Adrenal gland (tissue), 5 donors: ENCODE measurements around the gene WDR31.

ENCODE experiments used
- CTCF ChIP-seq, 6 experiments: fragments of 450-650 bp in 4 of 6; fragments of 200-600 bp in 2 of 6; sonication (generic) in 1 of 6; IDR thresholded peaks; 1 replicate in 5 of 6; 2 replicates in 1 of 6; pipeline versions ENCODE4 v1.5.1 to v1.8.0; 2016 to 2021; ENCODE audit warnings: antibody characterized with exemption in 6 of 6, mild to moderate bottlenecking in 2 of 6, moderate library complexity in 1 of 6
- POLR2A ChIP-seq, 2 donors: fragments of 450-650 bp; IDR thresholded peaks; one replicate each; pipeline ENCODE4 v1.6.1; 2017; ENCODE audit warnings: antibody characterized with exemption in 2 of 2, mild to moderate bottlenecking in 2 of 2, moderate library complexity in 1 of 2
- donor health status: DM: no; HTN: no; CAD: no.

DNA sequence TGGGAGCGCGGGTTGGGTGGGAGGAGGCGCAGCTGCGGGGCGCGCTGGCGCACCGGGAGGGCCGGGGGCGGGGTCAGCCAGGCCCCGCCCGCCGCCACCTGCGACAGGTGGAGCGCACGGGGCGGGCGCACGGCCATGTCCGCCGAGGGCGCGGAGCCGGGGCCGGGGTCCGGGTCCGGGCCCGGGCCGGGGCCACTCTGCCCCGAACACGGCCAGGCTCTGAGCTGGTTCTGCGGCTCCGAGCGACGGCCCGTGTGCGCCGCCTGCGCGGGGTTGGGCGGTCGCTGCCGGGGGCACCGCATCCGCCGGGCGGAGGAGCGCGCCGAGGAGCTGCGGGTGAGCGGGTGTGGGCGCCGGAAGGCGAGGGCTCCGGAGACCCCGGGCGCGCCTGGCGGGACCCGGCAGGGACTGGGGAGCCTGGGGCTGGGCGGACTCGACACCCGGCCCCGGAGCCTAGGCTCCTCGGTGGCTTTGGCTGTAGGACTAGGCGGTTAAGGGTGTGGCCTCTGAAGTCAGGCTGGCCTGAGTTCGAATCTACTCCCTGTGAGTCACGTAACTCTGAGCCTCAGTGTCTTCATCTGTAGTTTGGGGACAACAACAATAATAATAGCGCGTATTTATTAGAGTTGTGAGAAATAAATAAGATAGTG, 9.5 kb upstream of the WDR31 start, which contains the start of gene BSPRY:
- TF ChIP-seq CTCF (IDR thresholded peaks at IDR 0.05) (no peak), POLR2A (IDR thresholded peaks at IDR 0.05) (no peak)
